ENCODE results near the gene PARP3.

GRCh38 chr3:51931756-51932155 lies 10.4 kb upstream of the PARP3 start:
- TF ChIP-seq CTCF (IDR thresholded peaks at IDR 0.05) (no peak), POLR2A (IDR thresholded peaks at IDR 0.05) (no peak)

Measured in thyroid gland (tissue), 4 donors.